Measurements from ENCODE around the gene GUCA2B.

GUCA2B gene

DNA sequence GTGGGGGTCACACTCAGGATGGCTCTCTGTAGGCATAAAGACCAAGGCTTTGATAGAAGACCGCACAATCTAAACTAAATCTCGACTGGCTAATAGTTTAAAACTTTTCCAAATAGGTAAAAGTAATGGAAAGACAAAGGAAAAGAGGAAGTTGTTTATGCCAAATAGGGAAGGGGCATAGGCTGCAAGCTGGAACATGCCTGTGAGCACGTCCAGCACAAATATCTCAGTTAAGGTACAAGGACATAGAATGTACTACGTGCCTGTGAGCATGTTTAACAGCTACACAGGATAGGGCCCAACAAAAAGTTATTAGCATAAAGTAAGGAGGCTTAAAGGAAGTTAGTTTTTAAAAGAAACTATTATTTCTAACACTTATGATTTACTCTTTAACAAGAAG lies 38.9 kb downstream of the GUCA2B start:
- DNase-seq: no peak

DNA sequence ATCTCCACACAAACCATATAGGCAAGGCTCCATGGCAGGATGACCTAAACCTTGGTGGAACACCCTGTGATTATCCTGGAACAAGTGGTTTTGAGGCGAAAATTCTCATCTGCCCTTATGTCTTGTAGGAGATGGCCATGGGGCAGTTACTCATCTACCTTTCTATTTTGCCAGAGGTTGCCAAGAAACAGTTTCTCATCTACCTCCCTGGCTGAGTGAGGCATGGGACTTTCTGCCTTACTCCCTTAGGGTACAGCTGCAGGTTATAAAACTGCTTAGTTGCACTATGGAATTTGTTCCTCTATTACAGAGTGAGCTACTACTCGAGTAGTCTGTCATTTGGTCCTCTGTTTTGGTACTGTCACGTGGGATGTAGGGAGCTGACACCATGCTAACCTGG lies 42.6 kb downstream of the GUCA2B start:
- DNase-seq: no peak

DNA sequence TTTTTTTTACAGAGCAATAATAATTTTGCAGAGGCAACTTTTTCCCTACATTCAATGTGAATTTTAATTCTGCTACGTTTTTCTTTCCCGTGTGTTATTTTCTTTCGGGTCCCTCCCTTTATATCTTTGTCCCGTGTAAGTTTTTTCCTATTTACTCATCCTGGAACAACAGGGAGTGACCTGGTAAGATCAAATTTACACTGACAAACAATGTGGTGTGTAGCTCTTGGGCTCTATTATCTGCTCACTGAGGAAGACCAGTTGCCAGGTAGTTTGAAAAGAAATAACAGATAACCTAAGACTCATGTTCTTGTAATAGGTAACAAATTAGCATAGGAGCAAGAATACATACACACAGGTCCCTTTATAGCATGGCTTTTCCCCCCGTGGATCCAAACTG lies 45.0 kb downstream of the GUCA2B start:
- no peak for DNase-seq

DNA sequence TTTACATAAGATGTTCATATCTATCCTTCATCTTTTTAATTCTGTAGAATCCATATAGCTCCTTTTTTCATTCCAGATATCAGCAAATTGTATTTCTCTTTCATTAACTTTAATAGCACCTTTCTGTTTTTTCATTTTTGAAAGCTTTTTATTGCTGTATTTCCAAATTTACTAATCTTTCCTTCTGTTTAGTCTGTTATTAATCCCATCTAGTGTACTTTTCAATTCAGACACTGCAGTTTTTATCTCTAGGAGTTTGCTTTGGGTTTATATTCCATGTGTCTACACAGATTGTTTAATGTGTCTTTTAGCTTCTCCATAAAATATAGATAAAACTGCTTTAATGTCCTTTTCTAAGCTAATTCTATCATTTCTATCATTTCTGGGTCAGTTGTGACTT lies 48.8 kb downstream of the GUCA2B start:
- no peak for DNase-seq

Measured in CD4-positive, alpha-beta T cell treated with Interleukin-4 for 4 hours (primary cell).